ENCODE results near the gene DTD2. TPM values are rescaled to one million over a fixed set of nuclear protein-coding genes. Genes with fewer than 3 reads are reported as not detected.

DTD2 gene
- total RNA-seq, 1 donor from 2014 or later, result 19.8 TPM

DNA sequence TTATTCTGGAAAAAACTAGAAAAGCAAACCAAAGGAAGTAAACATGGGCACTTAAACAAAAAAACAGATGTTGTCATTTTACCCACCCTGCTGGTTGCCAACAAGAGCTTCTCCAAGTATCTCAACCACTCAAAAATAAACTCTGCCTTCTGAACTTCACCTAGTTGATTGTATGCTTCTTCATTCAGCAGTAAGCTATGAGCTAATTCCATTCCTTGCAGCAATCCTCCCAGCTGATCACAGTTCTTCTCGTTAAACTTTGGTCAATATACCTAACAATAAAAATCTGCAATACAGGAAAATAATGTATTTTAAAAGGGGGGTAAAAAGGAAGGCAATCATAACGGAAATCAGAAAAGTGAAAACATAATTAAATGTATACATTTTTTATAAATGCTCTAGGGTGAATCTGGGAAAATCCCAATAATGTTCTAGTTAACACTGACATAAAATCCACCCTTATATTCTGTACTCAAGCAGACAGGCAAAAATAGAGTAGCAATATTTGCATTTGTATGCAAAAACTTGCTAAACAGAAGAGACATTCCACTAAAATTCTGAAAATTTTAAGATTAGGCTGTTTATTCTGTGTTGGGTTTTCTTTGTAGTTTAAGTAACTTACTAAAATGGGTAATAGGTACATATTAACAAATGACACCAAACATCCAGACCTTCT is 54.4 kb downstream of the DTD2 start:
- CTCF ChIA-PET, result no interaction called here
- intact Hi-C loops (cut with micrococcal nuclease), result no loop called here
- POLR2A ChIA-PET, result no interaction called here

DNA sequence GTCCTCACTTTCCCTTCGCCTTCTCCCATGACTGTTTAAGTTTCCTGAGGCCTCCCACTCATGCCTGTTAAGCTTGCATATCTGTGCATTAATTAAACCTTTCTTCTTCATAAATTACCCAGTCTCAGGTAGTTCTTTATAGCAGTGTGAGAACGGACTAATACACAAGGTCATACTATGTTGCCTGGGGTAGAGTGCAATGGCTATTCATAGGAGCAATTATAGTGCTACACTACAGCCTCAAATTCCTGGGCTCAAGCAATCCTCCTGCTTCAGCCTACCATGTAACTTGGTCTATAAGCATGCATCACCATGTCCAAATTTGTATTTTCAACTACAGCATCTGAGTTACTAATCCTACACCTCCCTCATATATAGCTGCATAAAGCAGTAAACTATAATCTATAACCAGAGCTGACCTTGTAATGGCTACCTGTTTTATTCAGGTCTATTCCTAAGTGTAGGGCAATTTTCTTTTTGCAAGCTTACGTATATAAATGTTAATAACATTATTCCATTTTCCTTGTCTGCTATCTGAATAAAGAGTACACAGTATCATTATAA is 55.9 kb downstream of the DTD2 start:
- Mint-ChIP-seq H3K27ac (no peak overlapping the region), H3K9me3 (no peaks in the 10 kb centered on the region), H3K4me1 (no peaks in the 10 kb centered on the region), H3K4me3 (no peak overlapping the region), H3K36me3 (ENCODE audit: low read depth) (peaks cover 42% of the 10 kb centered on the region), H3K27me3 (no peaks in the 10 kb centered on the region)
- ATAC-seq (ENCODE audit: low read depth), result no peak
- ChIA-PET POLR2A (interaction anchor here (0.7 kb wide), 1 partner anchor 316 kb away, joined by 3 read pairs; no protein-coding TSS in a partner anchor), CTCF (no interaction called here)
- DNase-seq, result no peak
- TF ChIP-seq, protein P1, sequence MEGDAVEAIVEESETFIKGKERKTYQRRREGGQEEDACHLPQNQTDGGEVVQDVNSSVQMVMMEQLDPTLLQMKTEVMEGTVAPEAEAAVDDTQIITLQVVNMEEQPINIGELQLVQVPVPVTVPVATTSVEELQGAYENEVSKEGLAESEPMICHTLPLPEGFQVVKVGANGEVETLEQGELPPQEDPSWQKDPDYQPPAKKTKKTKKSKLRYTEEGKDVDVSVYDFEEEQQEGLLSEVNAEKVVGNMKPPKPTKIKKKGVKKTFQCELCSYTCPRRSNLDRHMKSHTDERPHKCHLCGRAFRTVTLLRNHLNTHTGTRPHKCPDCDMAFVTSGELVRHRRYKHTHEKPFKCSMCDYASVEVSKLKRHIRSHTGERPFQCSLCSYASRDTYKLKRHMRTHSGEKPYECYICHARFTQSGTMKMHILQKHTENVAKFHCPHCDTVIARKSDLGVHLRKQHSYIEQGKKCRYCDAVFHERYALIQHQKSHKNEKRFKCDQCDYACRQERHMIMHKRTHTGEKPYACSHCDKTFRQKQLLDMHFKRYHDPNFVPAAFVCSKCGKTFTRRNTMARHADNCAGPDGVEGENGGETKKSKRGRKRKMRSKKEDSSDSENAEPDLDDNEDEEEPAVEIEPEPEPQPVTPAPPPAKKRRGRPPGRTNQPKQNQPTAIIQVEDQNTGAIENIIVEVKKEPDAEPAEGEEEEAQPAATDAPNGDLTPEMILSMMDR (IDR thresholded peaks at IDR 0.05), result no peak
- intact Hi-C loops (cut with micrococcal nuclease), result no loop called here

More for the DNA sequence above, 54.4 kb downstream of the DTD2 start:
- TF ChIP-seq, protein P1 (IDR thresholded peaks at IDR 0.05), result no peak
- ATAC-seq (ENCODE audit: low read depth), result no peak
- Mint-ChIP-seq H3K27me3 (no peaks in the 10 kb centered on the region), H3K4me1 (no peaks in the 10 kb centered on the region), H3K9me3 (no peaks in the 10 kb centered on the region), H3K4me3 (no peak overlapping the region), H3K27ac (no peak overlapping the region), H3K36me3 (ENCODE audit: low read depth) (peaks cover 35% of the 10 kb centered on the region)
- no peak for DNase-seq

DNA sequence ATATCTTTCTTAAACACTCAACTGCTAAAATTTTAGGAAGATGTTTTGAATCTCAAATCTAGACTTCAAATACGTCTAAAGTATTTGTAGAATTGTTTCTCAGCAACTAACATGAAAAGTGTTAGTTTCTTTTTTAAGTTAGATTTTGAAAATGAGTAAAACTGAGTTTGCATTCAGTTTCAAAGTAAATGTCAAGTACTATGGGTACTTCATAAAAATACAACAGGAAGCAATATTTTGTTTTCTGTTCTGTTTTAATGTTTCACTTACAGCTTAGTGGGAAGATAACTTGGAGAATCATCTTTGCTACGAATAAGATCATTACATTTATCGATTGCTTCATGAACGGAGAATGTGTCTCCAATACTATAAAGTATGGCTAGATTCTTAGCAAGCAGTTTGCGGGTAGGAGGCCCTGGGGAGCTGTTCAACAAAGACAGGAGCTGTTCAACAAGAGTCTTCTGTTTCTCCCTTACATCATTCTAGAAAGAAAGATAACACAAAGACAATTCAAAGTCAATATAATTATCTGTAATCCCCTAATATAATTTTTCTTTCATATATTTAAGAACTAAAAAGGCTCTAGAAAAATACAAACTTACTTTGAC is 57.2 kb downstream of the DTD2 start:
- CTCF ChIA-PET, result no interaction called here
- H3K4me3 Mint-ChIP-seq, result no peak overlapping the region
- peaks cover 48% of the 10 kb centered on the region for H3K36me3 Mint-ChIP-seq (ENCODE audit: low read depth)
- POLR2A ChIA-PET, result no interaction called here
- no peak for DNase-seq
- ATAC-seq (ENCODE audit: low read depth), result no peak
- H3K27ac Mint-ChIP-seq, result no peak overlapping the region
- TF ChIP-seq, protein P1 (IDR thresholded peaks at IDR 0.05), result no peak
- H3K27me3 Mint-ChIP-seq, result no peaks in the 10 kb centered on the region
- intact Hi-C loops (cut with micrococcal nuclease), result no loop called here
- no peaks in the 10 kb centered on the region for H3K9me3 Mint-ChIP-seq
- H3K4me1 Mint-ChIP-seq, result no peaks in the 10 kb centered on the region

Other genes starting within 250 kb of the DTD2 start
- 139 and 163 TPM in 2 replicates for gene HECTD1, start 249.7 kb downstream of the DTD2 start, total RNA-seq
- gene HEATR5A, start 37.0 kb downstream of the DTD2 start, total RNA-seq, result 11.1 and 13.2 TPM in 2 replicates
- gene GPR33, start 30.5 kb upstream of the DTD2 start, total RNA-seq, result not detected in 2 replicates
- 11.7 and 11.9 TPM in 2 replicates for gene NUBPL, start 103.9 kb upstream of the DTD2 start, total RNA-seq